GM10266 (cell line): Measurements from ENCODE around the gene ANKRD52.
A peak's percentile ranks its signal among the peaks of the same experiment; 100 is the strongest.
"Not testable (repeated sequence)": the region's sequence is repeated elsewhere in the genome, so short reads cannot be mapped to it uniquely, and the experiment has no call there.

Source experiments
- DNase-seq: peaks from one replicate; pipeline ENCODE4 v3.0.0; 2012; ENCODE audit errors: extremely low spot score
- TF ChIP-seq, protein P1 (sequence below): IDR thresholded peaks from 2 replicates; pipeline ENCODE4 v1.5.1; 2012; ENCODE audit warnings: mild to moderate bottlenecking, low read depth; ENCODE audit not compliant: control insufficient read depth, insufficient read depth; ENCODE audit errors: missing control alignments

Gene ANKRD52

DNA sequence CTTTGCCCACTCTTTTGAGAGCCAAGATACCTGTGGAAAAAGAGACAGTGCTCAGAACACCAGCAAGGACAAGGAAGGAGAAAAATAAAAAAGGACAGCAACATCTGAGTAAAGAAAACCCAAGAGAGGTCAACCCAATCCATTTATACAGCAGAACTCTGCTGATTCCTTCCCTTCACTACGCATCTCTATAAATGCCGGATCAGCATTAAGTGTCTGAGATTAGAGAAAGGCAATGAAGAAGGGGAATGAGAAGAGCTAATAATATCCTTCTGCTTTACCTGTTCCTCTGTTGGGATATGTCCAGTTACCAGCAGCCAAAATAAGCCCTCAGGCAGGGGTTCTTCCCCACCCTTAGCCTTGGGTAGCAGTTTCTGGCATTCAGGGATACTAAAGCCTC, 24.4 kb upstream of the ANKRD52 start:
- TF ChIP-seq, protein P1, sequence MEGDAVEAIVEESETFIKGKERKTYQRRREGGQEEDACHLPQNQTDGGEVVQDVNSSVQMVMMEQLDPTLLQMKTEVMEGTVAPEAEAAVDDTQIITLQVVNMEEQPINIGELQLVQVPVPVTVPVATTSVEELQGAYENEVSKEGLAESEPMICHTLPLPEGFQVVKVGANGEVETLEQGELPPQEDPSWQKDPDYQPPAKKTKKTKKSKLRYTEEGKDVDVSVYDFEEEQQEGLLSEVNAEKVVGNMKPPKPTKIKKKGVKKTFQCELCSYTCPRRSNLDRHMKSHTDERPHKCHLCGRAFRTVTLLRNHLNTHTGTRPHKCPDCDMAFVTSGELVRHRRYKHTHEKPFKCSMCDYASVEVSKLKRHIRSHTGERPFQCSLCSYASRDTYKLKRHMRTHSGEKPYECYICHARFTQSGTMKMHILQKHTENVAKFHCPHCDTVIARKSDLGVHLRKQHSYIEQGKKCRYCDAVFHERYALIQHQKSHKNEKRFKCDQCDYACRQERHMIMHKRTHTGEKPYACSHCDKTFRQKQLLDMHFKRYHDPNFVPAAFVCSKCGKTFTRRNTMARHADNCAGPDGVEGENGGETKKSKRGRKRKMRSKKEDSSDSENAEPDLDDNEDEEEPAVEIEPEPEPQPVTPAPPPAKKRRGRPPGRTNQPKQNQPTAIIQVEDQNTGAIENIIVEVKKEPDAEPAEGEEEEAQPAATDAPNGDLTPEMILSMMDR, result no peak
- DNase-seq, result no peak

DNA sequence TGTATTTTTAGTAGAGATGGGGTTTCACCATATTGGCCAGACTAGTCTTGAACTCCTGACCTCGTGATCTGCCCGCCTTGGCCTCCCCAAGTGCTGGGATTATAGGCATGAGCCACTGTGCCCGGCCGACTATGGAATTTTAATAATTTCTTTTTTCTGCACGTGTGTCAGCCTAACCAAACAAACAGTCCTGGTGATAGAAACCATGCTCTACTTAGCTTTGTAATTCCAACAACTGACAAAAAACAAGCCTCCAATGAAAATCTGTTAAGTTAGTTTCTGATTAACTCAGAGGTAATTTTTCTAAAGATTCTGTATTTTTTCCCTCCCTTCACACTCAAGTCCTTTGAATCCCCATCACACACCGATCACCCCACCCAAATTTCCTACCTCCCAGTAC, 23.8 kb upstream of the ANKRD52 start:
- no peak for DNase-seq
- TF ChIP-seq, protein P1, result no peak

DNA sequence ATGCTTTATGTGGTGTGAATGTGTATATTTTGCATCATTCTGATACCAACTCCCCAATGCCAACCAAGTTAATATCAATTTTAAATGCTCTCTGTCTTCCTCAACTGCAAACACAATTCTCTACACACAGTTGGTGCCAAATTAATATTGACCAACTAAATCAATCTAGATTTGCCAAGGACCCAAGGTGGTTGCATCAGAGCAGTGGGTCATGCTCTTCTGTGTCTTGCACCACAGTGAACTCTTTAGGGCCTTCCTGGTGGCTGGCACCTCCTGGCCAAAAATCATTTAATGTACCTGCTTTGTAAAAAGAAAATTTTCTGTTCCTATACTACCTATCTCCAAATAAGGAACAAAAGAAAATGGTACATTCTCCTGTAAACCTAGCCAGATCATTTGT, 22.7 kb upstream of the ANKRD52 start:
- TF ChIP-seq, protein P1, result no peak
- DNase-seq, result no peak

DNA sequence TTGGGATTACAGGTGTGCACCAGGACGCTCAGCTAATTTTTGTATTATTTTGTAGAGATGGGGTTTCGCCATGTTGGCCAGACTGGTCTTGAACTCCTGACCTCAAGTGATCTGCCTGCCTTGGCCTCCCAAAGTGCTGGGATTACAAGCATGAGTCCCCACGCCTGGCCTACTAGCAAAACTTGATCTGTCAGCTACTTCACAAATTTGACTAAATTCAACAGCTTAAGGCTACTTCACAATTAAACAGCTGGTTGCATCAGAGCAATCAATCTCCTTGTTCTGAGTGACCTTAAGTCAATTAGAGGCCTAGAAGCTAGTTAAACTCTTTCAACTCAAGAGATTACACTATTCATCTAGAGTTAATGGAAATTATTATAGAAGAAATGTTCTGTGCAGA, 20.7 kb upstream of the ANKRD52 start:
- TF ChIP-seq, protein P1, result no peak
- DNase-seq, result no peak

DNA sequence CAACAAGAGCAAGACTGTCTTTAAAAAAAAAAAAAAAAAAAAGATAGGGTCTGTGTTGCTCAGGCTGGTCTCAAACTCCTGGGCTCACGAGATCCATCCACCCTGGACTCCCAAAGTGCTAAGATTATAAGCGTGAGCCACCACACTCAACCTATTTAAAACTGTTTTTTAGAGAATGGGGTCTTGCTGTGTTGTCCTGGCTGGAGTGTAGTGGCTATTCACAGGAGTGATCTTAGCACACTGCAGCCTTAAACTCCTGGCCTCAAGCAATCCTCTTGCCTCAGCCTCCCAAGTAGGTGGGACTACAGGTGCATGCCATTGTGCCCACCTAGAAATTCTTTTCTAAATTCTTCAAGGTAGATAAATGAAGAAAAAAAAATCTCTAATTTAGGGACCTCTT, 16.1 kb upstream of the ANKRD52 start:
- TF ChIP-seq, protein P1, result no peak

DNA sequence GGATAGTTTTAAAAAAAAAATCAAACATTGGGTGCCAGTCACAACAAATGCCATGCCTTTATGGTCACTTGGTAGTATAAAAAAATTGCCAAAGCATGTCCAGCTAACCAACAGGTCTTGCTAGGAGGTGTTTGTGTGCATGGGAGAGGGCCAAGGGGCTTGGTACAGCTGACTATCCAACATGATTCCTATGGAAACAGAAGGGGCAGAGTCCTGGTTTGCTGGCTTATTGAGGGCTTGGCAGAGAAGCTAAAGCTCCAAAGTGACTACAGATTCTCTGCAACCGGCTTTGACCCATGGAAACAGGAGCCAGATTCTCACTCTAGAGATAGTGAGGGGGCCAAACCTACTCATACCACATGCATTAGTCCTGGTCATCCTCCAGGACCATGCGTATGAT, 14.3 kb upstream of the ANKRD52 start:
- DNase-seq, result not testable (repeated sequence)

More for the DNA sequence above, 16.1 kb upstream of the ANKRD52 start:
- no peak for DNase-seq

DNA sequence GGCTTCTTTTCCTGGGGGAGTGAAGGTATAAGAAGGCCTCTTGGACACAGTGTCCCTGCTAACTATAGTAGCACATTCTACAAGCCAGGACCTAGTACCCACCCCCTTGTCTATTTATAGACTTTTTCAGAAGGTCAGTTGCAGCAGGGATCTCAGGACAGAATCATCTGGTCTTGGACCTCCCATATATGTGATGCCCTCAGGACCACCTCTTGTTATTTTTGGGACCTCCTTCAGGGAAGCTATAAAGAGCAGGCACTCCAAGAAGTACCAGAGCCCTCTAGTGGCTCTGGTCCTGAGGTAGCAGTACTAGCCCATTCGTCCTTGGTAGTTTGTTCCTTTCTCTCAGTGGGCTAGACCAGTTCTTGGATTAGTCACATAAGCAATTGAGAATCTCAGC, 12.8 kb upstream of the ANKRD52 start:
- TF ChIP-seq, protein P1, result peak; percentile 60
- no peak for DNase-seq

DNA sequence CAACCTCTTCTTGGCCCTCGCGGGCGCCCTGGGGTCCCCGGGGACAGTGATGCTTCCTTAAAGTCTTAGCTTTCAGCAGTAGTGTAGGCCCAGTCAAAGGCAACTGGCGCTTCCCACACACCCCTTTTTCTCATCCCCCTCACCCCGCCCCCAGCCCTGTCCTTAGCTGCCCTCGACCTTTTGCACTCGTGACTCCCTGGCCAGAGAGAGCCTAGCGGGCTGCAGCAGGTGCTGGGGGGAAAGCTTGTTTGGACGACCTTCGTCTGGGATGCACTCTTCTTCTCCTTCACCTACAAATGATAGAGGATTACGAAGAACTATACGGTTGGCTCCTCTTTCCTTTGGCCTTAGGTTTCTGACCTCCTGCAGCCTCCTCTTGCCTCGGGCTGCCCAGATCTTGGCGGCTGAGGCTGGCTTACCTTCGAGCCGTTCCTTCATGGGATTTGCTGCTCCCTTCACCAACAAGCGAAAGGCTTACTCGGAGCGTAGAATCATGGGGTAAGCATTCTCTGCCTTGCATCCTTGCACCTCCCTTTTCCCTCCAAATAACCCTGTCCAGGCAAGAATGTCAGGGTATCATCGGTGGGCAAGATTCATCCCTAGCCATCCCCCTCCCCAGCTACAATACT, 9.4 kb upstream of the ANKRD52 start:
- TF ChIP-seq, protein P1, result no peak
- DNase-seq, result no peak
